IMR-90 (cell line): Measurements from ENCODE around the gene COX6B2. TPM values are rescaled to one million over a fixed set of nuclear protein-coding genes. Genes with fewer than 3 reads are reported as not detected.

ENCODE experiments used
- ATAC-seq: fragments of 200-7000 bp; cut with Tn5 transposase; 2 replicates; pipeline ENCODE4 v1.9.1; 2020; ENCODE audit warnings: low read depth, mild to moderate bottlenecking, moderate library complexity
- BruUV-seq: library from RNA; stranded (reverse); fragments of 400-500 nt; replicated peaks from 2 replicates; lab custom pipeline; 2021; lab: Mats Ljungman, UMichigan
- CTCF ChIA-PET: fragments of 300-600 bp; formaldehyde crosslinking; extraction: SDS; loops from one replicate; lab custom pipeline; 2021; ENCODE audit warnings: antibody characterized with exemption; lab: Yijun Ruan, JAX
- POLR2A ChIA-PET: fragments of 300-600 bp; sonication (Branson Sonifier 250); formaldehyde crosslinking; loops from one replicate; lab custom pipeline; 2022; ENCODE audit warnings: antibody characterized with exemption; ENCODE audit not compliant: unreplicated experiment; lab: Charles Lee
- DNase-seq: peaks from one replicate; pipeline ENCODE4 v3.0.0; 2013
- H2AFZ ChIP-seq: replicated peaks from 2 replicates; pipeline ENCODE3; 2013; ENCODE audit warnings: low read length, mild to moderate bottlenecking; ENCODE audit not compliant: poor library complexity
- H2AK5ac ChIP-seq: 2 replicates; pipeline ENCODE4 v1.6.1; 2013; ENCODE audit warnings: low read depth, low read length, inconsistent platforms
- H2AK9ac ChIP-seq: replicated peaks from 2 replicates; pipeline ENCODE3; 2013; ENCODE audit warnings: mild to moderate bottlenecking, low read depth, low read length, moderate library complexity; ENCODE audit not compliant: poor library complexity
- H2BK120ac ChIP-seq: 2 replicates; pipeline ENCODE4 v1.6.1; 2013; ENCODE audit warnings: low read depth, low read length, inconsistent platforms
- H2BK15ac ChIP-seq: 3 replicates; pipeline ENCODE4 v1.6.1; 2013; ENCODE audit warnings: low read depth, low read length, inconsistent platforms
- H2BK20ac ChIP-seq: 2 replicates; pipeline ENCODE4 v1.6.1; 2013; ENCODE audit warnings: low read depth, mild to moderate bottlenecking, inconsistent platforms, low read length, moderate library complexity
- H2BK5ac ChIP-seq: 2 replicates; pipeline ENCODE4 v1.6.1; 2013; ENCODE audit warnings: mild to moderate bottlenecking, low read depth, low read length, inconsistent platforms; ENCODE audit not compliant: poor library complexity, severe bottlenecking
- H3K14ac ChIP-seq: replicated peaks from 2 replicates; pipeline ENCODE4 v1.6.1; 2013; ENCODE audit warnings: low read depth, low read length, inconsistent platforms
- H3K18ac ChIP-seq: 2 replicates; pipeline ENCODE4 v1.6.1; 2013; ENCODE audit warnings: low read depth, low read length, control low read depth
- H3K23ac ChIP-seq: 2 replicates; pipeline ENCODE4 v1.6.1; 2013; ENCODE audit warnings: low read depth, low read length, inconsistent platforms
- H3K27ac ChIP-seq: 2 replicates; pipeline ENCODE4 v1.5.1; 2013; ENCODE audit warnings: mild to moderate bottlenecking, control low read depth, low read length; ENCODE audit not compliant: insufficient read depth
- H3K27me3 ChIP-seq: 2 replicates; pipeline ENCODE4 v1.6.1; 2013; ENCODE audit warnings: low read length; ENCODE audit not compliant: control insufficient read depth, insufficient read depth
- H3K36me3 ChIP-seq: 2 replicates; pipeline ENCODE4 v1.6.1; 2013; ENCODE audit warnings: low read length, mixed read lengths; ENCODE audit not compliant: control insufficient read depth, insufficient read depth
- H3K4ac ChIP-seq: 2 replicates; pipeline ENCODE4 v1.6.1; 2013; ENCODE audit warnings: low read depth, low read length, inconsistent platforms
- H3K4me1 ChIP-seq: 2 replicates; pipeline ENCODE4 v1.6.1; 2013; ENCODE audit warnings: low read length, mixed read lengths; ENCODE audit not compliant: control insufficient read depth, insufficient read depth
- H3K4me2 ChIP-seq: 2 replicates; pipeline ENCODE4 v1.6.1; 2013; ENCODE audit warnings: low read depth, mild to moderate bottlenecking, control low read depth, low read length, moderate library complexity
- H3K4me3 ChIP-seq: 2 replicates; pipeline ENCODE4 v1.5.1; 2013; ENCODE audit warnings: low read depth, mild to moderate bottlenecking, control low read depth, low read length, moderate library complexity; ENCODE audit not compliant: insufficient read depth
- H3K56ac ChIP-seq: 2 replicates; pipeline ENCODE4 v1.6.1; 2013; ENCODE audit warnings: low read length, inconsistent platforms; ENCODE audit not compliant: insufficient read depth; ENCODE audit errors: extremely low read depth
- H3K79me1 ChIP-seq, 2 experiments: 2 replicates each; pipeline ENCODE4 v1.6.1; 2013; ENCODE audit warnings: low read length in 2 of 2, inconsistent platforms in 1 of 2, low read depth in 1 of 2
- H3K9ac ChIP-seq: 2 replicates; pipeline ENCODE4 v1.6.1; 2013; ENCODE audit warnings: low read depth, low read length, control low read depth
- H3K9me1 ChIP-seq: 2 replicates; pipeline ENCODE4 v1.6.1; 2013; ENCODE audit warnings: low read length, inconsistent platforms; ENCODE audit not compliant: insufficient read depth
- H3K9me3 ChIP-seq: 2 replicates; pipeline ENCODE4 v1.6.1; 2013; ENCODE audit warnings: low read length; ENCODE audit not compliant: control insufficient read depth, insufficient read depth
- H4K20me1 ChIP-seq: 2 replicates; pipeline ENCODE4 v1.6.1; 2013; ENCODE audit warnings: low read length, inconsistent platforms; ENCODE audit not compliant: insufficient read depth
- H4K5ac ChIP-seq: 2 replicates; pipeline ENCODE4 v1.6.1; 2013; ENCODE audit warnings: mild to moderate bottlenecking, low read depth, low read length, control low read depth
- H4K8ac ChIP-seq, 2 experiments: 2 replicates each; pipeline ENCODE4 v1.6.1; 2013; ENCODE audit warnings: low read depth in 2 of 2, low read length in 2 of 2, control low read depth in 1 of 2, inconsistent platforms in 1 of 2
- H4K91ac ChIP-seq: 2 replicates; pipeline ENCODE4 v1.6.1; 2013; ENCODE audit warnings: low read depth, low read length, inconsistent platforms; ENCODE audit not compliant: insufficient read depth
- BHLHE40 ChIP-seq: fragments of 150-350 bp; IDR thresholded peaks from 2 replicates; pipeline ENCODE4 v1.6.1; 2016; ENCODE audit warnings: mild to moderate bottlenecking, low read depth, low read length
- CEBPB ChIP-seq: IDR thresholded peaks from 2 replicates; pipeline ENCODE4 v1.6.1; 2012; ENCODE audit warnings: low read depth, low read length, improper control_type of control experiment
- CHD1 ChIP-seq: IDR thresholded peaks from 2 replicates; pipeline ENCODE4 v1.6.1; 2012; ENCODE audit warnings: low read depth, low read length, improper control_type of control experiment
- ELK1 ChIP-seq: fragments of 150-350 bp; IDR thresholded peaks from 2 replicates; pipeline ENCODE4 v1.6.1; 2016; ENCODE audit warnings: low read depth, mild to moderate bottlenecking, low read length, moderate library complexity, borderline replicate concordance
- FOS ChIP-seq: fragments of 150-350 bp; IDR thresholded peaks from 2 replicates; pipeline ENCODE4 v1.6.1; 2016; ENCODE audit warnings: low read depth, low read length
- MAFK ChIP-seq: IDR thresholded peaks from 2 replicates; pipeline ENCODE4 v1.6.1; 2012; ENCODE audit warnings: low read depth, low read length, improper control_type of control experiment
- MAZ ChIP-seq: IDR thresholded peaks from 2 replicates; pipeline ENCODE4 v1.6.1; 2012; ENCODE audit warnings: low read depth, mild to moderate bottlenecking, low read length, improper control_type of control experiment, moderate library complexity, borderline replicate concordance
- MXI1 ChIP-seq: IDR thresholded peaks from 2 replicates; pipeline ENCODE4 v1.6.1; 2012; ENCODE audit warnings: low read depth, mild to moderate bottlenecking, low read length, moderate library complexity, borderline replicate concordance
- NFE2L2 ChIP-seq: fragments of 150-350 bp; IDR thresholded peaks from 2 replicates; pipeline ENCODE4 v1.6.1; 2016; ENCODE audit warnings: low read depth, mild to moderate bottlenecking, low read length
- POLR2A ChIP-seq: IDR thresholded peaks from 2 replicates; pipeline ENCODE4 v1.6.1; 2012; ENCODE audit warnings: mild to moderate bottlenecking, low read depth, low read length
- RAD21 ChIP-seq: IDR thresholded peaks from 2 replicates; pipeline ENCODE4 v1.6.1; 2012; ENCODE audit warnings: low read length, improper control_type of control experiment
- RCOR1 ChIP-seq: IDR thresholded peaks from 2 replicates; pipeline ENCODE4 v1.6.1; 2012; ENCODE audit warnings: mild to moderate bottlenecking, low read length, improper control_type of control experiment; ENCODE audit not compliant: insufficient replicate concordance
- RFX5 ChIP-seq: IDR thresholded peaks from 2 replicates; pipeline ENCODE4 v1.8.0; 2012; ENCODE audit warnings: low read depth, mild to moderate bottlenecking, low read length, moderate library complexity
- SMC3 ChIP-seq: fragments of 150-350 bp; IDR thresholded peaks from 2 replicates; pipeline ENCODE4 v1.6.1; 2016; ENCODE audit warnings: low read depth, mild to moderate bottlenecking, antibody characterized with exemption, low read length, moderate library complexity
- WGBS, 2 experiments: methylation state at CpG; one replicate each; pipeline versions ENCODE4 v1.1.5 to v1.1.7; 2013; ENCODE audit warnings: missing lambda C conversion rate in 2 of 2; ENCODE audit not compliant: insufficient read length in 1 of 2; ENCODE audit errors: extremely low coverage in 2 of 2; 5-methylcytosine and 5-hydroxymethylcytosine counted together
- dilution Hi-C: fragments of 300-500 bp; cut with HindIII; formaldehyde crosslinking; loops from one replicate; pipeline ENCODE4 v1.14.3; 2018; ENCODE audit warnings: low sequenced_read_pairs; ENCODE audit not compliant: unreplicated experiment
- in situ Hi-C: fragments of 300-500 bp; cut with MboI; formaldehyde crosslinking; loops from 3 replicates; pipeline ENCODE4 v1.14.3; 2019; ENCODE audit warnings: low sequenced_read_pairs, inconsistent platforms, mixed read lengths
- intact Hi-C: fragments of 100-400 bp; cut with micrococcal nuclease; formaldehyde crosslinking; loops from 2 replicates; pipeline ENCODE4 v1.10.0; 2022
- polyA plus RNA-seq, 3 experiments: library from polyadenylated mRNA; depleted of rRNA; stranded (reverse); fragments of >200 nt; gene quantifications; 2 replicates each; pipeline ENCODE4 v1.2.3, GENCODE V29; 2012; ENCODE audit warnings: low replicate concordance in 1 of 3
- total RNA-seq: library from RNA; depleted of rRNA; stranded (reverse); fragments of >200 nt; gene quantifications from 2 replicates; pipeline ENCODE4 v1.2.3, GENCODE V29; 2012
- TF ChIP-seq, protein P1 (sequence below): conservative IDR thresholded peaks from 2 replicates; pipeline ENCODE4 v1.5.1; 2012; ENCODE audit warnings: mild to moderate bottlenecking, low read depth, low read length, improper control_type of control experiment
- TF ChIP-seq, protein P2 (sequence below): fragments of 150-350 bp; IDR thresholded peaks from 2 replicates; pipeline ENCODE4 v1.6.1; 2017; ENCODE audit warnings: mild to moderate bottlenecking, antibody characterized with exemption, low read length, low read depth

The COX6B2 gene
- total and polyA plus RNA-seq, 2 of the 4 experiments (the other 2 are of a cell fraction), result 0.19 TPM; not detected in 1

- no peak for ATAC-seq
- Histone ChIP-seq H4K5ac (no peak overlapping the region), H3K23ac (no peak overlapping the region), H3K14ac (no peak overlapping the region), H3K4ac (no peak overlapping the region), H2BK5ac (no peak overlapping the region), H2AK5ac (no peak overlapping the region), H2BK120ac (no peak overlapping the region), H3K27ac (no peak overlapping the region), H4K20me1 (no peaks in the 10 kb centered on the region), H3K36me3 (peaks cover 39% of the 10 kb centered on the region), H4K8ac (no peak overlapping the region), H2AFZ (no peak overlapping the region), H3K9me3 (no peaks in the 10 kb centered on the region), H2BK15ac (no peak overlapping the region), H3K4me1 (no peaks in the 10 kb centered on the region), H4K91ac (no peak overlapping the region), H2AK9ac (no peak overlapping the region), H3K27me3 (no peaks in the 10 kb centered on the region), H3K56ac (no peak overlapping the region), H3K9ac (no peak overlapping the region), H3K4me2 (no peak overlapping the region), H3K79me1 (no peaks in the 10 kb centered on the region), H3K9me1 (no peaks in the 10 kb centered on the region), H3K4me3 (no peak overlapping the region), H3K18ac (no peak overlapping the region), H2BK20ac (no peak overlapping the region)
- CTCF ChIA-PET, result no interaction called here
- intact Hi-C loops, result loop anchor here (5.0 to 10.0 kb wide), 2 partner anchors 87 to 155 kb away; partner anchors contain the start of genes RPL28 and TNNT1
- TF ChIP-seq RFX5 (no peak), RCOR1 (no peak), NFE2L2 (no peak), MXI1 (no peak), MAFK (no peak), SMC3 (no peak), MAZ (no peak), POLR2A (no peak), RAD21 (no peak), BHLHE40 (no peak), ELK1 (no peak), CHD1 (no peak), FOS (no peak), CEBPB (no peak)
- TF ChIP-seq, protein P1, sequence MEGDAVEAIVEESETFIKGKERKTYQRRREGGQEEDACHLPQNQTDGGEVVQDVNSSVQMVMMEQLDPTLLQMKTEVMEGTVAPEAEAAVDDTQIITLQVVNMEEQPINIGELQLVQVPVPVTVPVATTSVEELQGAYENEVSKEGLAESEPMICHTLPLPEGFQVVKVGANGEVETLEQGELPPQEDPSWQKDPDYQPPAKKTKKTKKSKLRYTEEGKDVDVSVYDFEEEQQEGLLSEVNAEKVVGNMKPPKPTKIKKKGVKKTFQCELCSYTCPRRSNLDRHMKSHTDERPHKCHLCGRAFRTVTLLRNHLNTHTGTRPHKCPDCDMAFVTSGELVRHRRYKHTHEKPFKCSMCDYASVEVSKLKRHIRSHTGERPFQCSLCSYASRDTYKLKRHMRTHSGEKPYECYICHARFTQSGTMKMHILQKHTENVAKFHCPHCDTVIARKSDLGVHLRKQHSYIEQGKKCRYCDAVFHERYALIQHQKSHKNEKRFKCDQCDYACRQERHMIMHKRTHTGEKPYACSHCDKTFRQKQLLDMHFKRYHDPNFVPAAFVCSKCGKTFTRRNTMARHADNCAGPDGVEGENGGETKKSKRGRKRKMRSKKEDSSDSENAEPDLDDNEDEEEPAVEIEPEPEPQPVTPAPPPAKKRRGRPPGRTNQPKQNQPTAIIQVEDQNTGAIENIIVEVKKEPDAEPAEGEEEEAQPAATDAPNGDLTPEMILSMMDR, result no peak
- TF ChIP-seq, protein P2, sequence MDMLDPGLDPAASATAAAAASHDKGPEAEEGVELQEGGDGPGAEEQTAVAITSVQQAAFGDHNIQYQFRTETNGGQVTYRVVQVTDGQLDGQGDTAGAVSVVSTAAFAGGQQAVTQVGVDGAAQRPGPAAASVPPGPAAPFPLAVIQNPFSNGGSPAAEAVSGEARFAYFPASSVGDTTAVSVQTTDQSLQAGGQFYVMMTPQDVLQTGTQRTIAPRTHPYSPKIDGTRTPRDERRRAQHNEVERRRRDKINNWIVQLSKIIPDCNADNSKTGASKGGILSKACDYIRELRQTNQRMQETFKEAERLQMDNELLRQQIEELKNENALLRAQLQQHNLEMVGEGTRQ, result no peak
- BruUV-seq, result no TSS peak
- 92% methylated on average over 5 of the region's 10 CpGs; no CpG with 5 or more reads in 1 of the 2 experiments for WGBS, 2 experiments
- in situ Hi-C loops, result loop anchor here (10.0 to 25.0 kb wide), 2 partner anchors 85 to 337 kb away; partner anchors contain the start of genes CCDC106, RPL28, TMEM238 and ZNF580
- dilution Hi-C loops, result no loop called here
- POLR2A ChIA-PET, result no interaction called here
- DNase-seq, result no peak
Measured at GRCh38 chr19:55299991-55300390, 54.5 kb downstream of the COX6B2 start.
